ENCODE measurements around the gene S100Z. TPM values are rescaled to one million over a fixed set of nuclear protein-coding genes. Genes with fewer than 3 reads are reported as not detected.

The S100Z gene
- polyA plus RNA-seq (2012; ENCODE audit: insufficient read depth, insufficient read length, low read depth): not detected

DNA sequence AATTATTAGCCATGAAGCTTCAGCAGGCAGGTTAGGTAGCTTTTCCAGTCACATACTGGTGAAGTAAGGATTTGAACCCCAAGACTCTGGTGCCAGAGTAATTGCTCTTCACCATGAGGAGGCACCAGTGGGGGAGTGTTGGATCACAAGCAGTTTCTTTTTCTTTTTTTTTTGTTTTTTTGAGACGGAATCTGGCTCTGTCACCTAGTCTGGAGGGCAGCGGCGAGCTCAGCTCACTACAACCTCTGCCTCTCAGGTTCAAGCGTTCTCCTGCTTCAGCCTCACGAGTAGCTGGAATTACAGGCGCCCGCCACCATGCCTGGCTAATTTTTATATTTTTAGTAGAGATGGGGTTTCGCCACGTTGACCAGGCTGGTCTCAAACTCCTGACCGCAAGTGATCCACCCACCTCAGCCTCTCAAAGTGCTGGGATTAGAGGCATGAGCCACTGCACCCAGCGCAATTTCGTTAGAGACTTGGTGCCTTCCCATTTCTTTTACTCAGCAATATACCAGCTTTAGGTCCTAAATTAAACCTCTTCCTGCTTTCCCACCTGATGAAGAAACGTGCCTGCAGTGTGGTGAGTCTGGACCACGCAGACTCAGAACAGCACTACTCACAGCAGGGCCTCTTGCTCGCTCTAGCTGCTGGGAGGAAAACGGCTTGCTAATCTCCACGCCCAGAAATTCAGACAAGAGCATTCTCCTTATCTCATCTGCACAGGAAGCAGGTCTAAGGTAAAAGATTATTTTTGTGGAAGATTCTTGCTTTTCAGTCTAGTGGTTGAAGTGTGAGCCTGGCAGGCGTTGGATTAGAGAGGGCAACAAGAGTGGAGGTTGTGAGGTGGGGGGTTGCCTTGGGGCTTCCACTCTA, at the start of gene S100Z:
TSS of gene S100Z (plus strand) at position 596 of the 873 bp plus-strand sequence. CDS start 25,346 bp downstream, outside the sequence.
- TF ChIP-seq, protein P1, sequence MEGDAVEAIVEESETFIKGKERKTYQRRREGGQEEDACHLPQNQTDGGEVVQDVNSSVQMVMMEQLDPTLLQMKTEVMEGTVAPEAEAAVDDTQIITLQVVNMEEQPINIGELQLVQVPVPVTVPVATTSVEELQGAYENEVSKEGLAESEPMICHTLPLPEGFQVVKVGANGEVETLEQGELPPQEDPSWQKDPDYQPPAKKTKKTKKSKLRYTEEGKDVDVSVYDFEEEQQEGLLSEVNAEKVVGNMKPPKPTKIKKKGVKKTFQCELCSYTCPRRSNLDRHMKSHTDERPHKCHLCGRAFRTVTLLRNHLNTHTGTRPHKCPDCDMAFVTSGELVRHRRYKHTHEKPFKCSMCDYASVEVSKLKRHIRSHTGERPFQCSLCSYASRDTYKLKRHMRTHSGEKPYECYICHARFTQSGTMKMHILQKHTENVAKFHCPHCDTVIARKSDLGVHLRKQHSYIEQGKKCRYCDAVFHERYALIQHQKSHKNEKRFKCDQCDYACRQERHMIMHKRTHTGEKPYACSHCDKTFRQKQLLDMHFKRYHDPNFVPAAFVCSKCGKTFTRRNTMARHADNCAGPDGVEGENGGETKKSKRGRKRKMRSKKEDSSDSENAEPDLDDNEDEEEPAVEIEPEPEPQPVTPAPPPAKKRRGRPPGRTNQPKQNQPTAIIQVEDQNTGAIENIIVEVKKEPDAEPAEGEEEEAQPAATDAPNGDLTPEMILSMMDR (IDR thresholded peaks at IDR 0.05; ENCODE audit: low read depth, low read length): no peak
- Histone ChIP-seq H3K27me3 (peaks cover 5% of the 10 kb centered on the region; the same call in 1 of the 2 replicates), H3K4me3 (ENCODE audit: low read depth, low read length) (no peak within 1 kb of the TSS), H3K36me3 (no peaks in the 10 kb centered on the region), H3K4me1 (no peaks in the 10 kb centered on the region), H3K9me3 (no peaks in the 10 kb centered on the region)
- no peak for DNase-seq

DNA sequence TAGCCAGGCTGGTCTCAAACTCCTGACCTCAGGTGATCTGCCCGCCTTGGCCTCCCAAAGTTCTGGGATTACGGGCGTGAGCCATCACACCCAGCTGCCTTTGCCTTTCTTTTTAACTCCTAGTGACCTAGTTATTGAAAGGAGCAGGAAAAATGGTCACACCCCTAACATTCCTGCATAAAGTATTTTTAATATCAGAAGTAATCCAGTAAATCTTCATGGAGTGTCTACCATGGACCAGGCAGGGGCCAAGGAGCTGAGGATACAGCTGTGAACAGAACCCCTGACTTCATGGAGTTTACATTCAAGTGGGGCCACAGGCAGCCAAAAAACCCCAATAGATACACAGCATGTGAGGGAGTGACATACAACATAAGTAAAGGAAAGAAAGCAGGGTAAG, 49.2 kb upstream of the S100Z start:
- DNase-seq: no peak
- H3K4me1 ChIP-seq: no peaks in the 10 kb centered on the region

DNA sequence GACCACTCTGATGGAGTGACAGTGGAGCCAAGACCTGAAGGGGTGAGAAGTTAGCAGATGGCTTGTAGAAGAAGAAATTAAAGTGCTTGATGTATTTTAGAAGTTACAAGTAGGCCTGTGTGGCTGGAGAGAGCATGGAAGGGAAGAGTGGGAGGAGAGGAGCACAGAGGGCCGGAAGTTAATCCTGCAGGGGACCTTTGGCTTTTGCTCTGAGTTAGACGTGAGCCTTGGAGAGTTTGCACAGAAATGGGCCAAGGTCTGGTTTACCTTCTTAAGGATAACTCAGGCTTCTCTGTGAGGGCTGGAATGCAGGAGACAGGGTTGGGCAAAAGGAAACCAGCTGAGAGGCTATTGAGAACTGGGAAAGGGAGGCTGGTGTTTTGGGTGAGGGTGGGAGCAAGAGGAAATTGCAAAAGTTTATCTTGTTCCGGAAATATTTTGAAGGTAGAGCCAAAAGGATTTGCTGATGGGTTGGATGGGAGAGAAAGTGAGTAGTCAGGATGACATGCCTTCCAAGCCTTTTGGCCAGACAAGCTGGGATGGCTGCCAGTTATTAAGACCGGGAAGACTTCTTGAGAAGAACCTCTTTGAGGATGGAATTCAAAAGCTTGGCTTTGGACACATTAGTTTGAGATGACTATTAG, 48.5 kb upstream of the S100Z start:
- TF ChIP-seq, protein P1 (IDR thresholded peaks at IDR 0.05; ENCODE audit: low read depth, low read length): no peak
- no peaks in the 10 kb centered on the region for H3K9me3 ChIP-seq
- no peaks in the 10 kb centered on the region for H3K4me1 ChIP-seq
- no peaks in the 10 kb centered on the region for H3K36me3 ChIP-seq
- no peaks in the 10 kb centered on the region for H3K27me3 ChIP-seq
- no peak for DNase-seq
- H3K4me3 ChIP-seq (ENCODE audit: low read depth, low read length): no peak overlapping the region

More for the DNA sequence above, 49.2 kb upstream of the S100Z start:
- TF ChIP-seq, protein P1 (IDR thresholded peaks at IDR 0.05; ENCODE audit: low read depth, low read length): no peak
- Histone ChIP-seq H3K27me3 (no peaks in the 10 kb centered on the region), H3K9me3 (no peaks in the 10 kb centered on the region), H3K4me3 (ENCODE audit: low read depth, low read length) (no peak overlapping the region), H3K36me3 (no peaks in the 10 kb centered on the region)

DNA sequence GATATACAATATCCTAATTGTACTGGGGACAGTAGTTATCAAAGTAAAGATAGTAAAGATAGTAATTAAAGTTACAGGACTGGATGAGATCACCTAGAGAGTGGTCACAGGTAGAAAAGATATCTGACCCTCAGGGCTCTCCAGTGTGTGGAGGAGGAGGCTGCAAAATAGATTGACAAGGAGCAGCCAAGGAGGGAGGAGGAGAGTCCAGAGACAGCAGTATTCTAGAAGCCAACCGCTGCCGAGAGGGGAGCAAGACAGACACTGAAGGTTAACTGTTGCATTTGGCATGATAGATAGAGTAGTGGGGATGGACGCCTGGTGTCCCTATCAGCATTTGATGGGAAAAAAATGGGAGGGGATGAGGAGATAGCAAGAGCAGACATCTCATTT, 48.0 kb upstream of the S100Z start:
- Histone ChIP-seq H3K4me3 (ENCODE audit: low read depth, low read length) (no peak overlapping the region), H3K9me3 (no peaks in the 10 kb centered on the region), H3K36me3 (no peaks in the 10 kb centered on the region), H3K4me1 (no peaks in the 10 kb centered on the region), H3K27me3 (no peaks in the 10 kb centered on the region)
- TF ChIP-seq, protein P1 (IDR thresholded peaks at IDR 0.05; ENCODE audit: low read depth, low read length): no peak
- DNase-seq: no peak

DNA sequence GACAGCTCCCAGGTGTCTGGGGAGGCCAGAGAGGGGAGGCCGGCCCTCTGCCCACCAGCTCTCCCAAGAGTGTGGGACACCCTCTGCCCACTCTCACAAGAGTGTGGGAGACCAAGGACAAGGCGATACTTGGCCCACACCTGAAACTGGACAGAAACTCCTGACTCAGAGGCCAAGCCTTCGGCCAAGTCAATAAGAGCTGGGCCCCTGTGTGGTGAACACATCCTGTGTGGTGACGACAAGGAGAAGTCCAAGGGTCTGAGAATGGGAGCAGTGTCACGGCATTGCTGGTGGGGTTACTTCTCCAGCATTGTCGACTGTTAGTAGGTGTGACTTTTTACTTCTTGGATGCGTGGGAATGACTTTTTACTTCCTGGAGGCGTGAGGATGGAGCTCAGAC, 45.5 kb upstream of the S100Z start:
- Histone ChIP-seq H3K4me1 (no peaks in the 10 kb centered on the region), H3K27me3 (no peaks in the 10 kb centered on the region), H3K4me3 (ENCODE audit: low read depth, low read length) (no peak overlapping the region), H3K36me3 (no peaks in the 10 kb centered on the region), H3K9me3 (no peaks in the 10 kb centered on the region)
- DNase-seq: no peak
- TF ChIP-seq, protein P1 (IDR thresholded peaks at IDR 0.05; ENCODE audit: low read depth, low read length): no peak

All from BE2C (cell line).